Hepatocyte (in vitro differentiated cells): Measurements from ENCODE around the gene PCLAF. TPM values are rescaled to one million over a fixed set of nuclear protein-coding genes. Genes with fewer than 3 reads are reported as not detected.
"Not testable (repeated sequence)": the region's sequence is repeated elsewhere in the genome, so short reads cannot be mapped to it uniquely, and the experiment has no call there.

Experiments
- DNase-seq: peaks from one replicate; pipeline ENCODE4 v3.0.0-alpha.2; 2016; ENCODE audit warnings: low spot score
- H2AFZ ChIP-seq: fragments of 200-600 bp; sonication (generic); 2 replicates; pipeline ENCODE4 v1.6.0; 2016; ENCODE audit warnings: antibody characterized with exemption, mild to moderate bottlenecking
- H3K27ac ChIP-seq: fragments of 200-600 bp; sonication (generic); 2 replicates; pipeline ENCODE4 v1.5.1; 2016; ENCODE audit warnings: mild to moderate bottlenecking
- H3K27me3 ChIP-seq: fragments of 200-600 bp; sonication (generic); 2 replicates; pipeline ENCODE4 v1.6.1; 2016
- H3K36me3 ChIP-seq: fragments of 200-600 bp; sonication (generic); replicated peaks from 2 replicates; pipeline ENCODE4 v1.5.1; 2016; ENCODE audit warnings: low read depth; ENCODE audit not compliant: insufficient read depth
- H3K4me1 ChIP-seq: fragments of 200-600 bp; sonication (generic); 2 replicates; pipeline ENCODE4 v1.5.1; 2016; ENCODE audit warnings: mild to moderate bottlenecking, moderate library complexity; ENCODE audit not compliant: insufficient read depth
- H3K4me2 ChIP-seq: fragments of 200-600 bp; sonication (generic); 2 replicates; pipeline ENCODE4 v1.6.0; 2016
- H3K4me3 ChIP-seq: fragments of 200-600 bp; sonication (generic); 2 replicates; pipeline ENCODE4 v1.5.1; 2016; ENCODE audit warnings: mild to moderate bottlenecking
- H3K79me2 ChIP-seq: fragments of 200-600 bp; sonication (generic); 2 replicates; pipeline ENCODE4 v1.6.0; 2017; ENCODE audit warnings: mild to moderate bottlenecking
- H3K9me2 ChIP-seq: fragments of 200-600 bp; sonication (generic); replicated peaks from 2 replicates; pipeline ENCODE4 v1.6.0; 2017; ENCODE audit warnings: mild to moderate bottlenecking; ENCODE audit not compliant: insufficient read depth
- H3K9me3 ChIP-seq: fragments of 200-600 bp; sonication (generic); 2 replicates; pipeline ENCODE4 v1.5.1; 2016; ENCODE audit warnings: low read depth, mild to moderate bottlenecking
- H4K20me1 ChIP-seq: fragments of 200-600 bp; sonication (generic); 2 replicates; pipeline ENCODE4 v1.6.0; 2016; ENCODE audit warnings: mild to moderate bottlenecking; ENCODE audit not compliant: insufficient read depth, poor library complexity, severe bottlenecking
- CTCF ChIP-seq: fragments of 200-600 bp; sonication (generic); IDR thresholded peaks from 2 replicates; pipeline ENCODE4 v1.5.1; 2016; ENCODE audit warnings: antibody characterized with exemption, mild to moderate bottlenecking; ENCODE audit not compliant: poor library complexity
- EZH2 ChIP-seq: fragments of 200-600 bp; sonication (generic); IDR thresholded peaks from 2 replicates; pipeline ENCODE4 v1.6.1; 2016; ENCODE audit warnings: antibody characterized with exemption, mild to moderate bottlenecking, borderline replicate concordance
- EZH2phosphoT487 ChIP-seq: fragments of 200-600 bp; sonication (generic); IDR thresholded peaks from one replicate; pipeline ENCODE4 v1.6.1; 2018; ENCODE audit warnings: antibody characterized with exemption, mild to moderate bottlenecking, low read depth, moderate library complexity; ENCODE audit not compliant: unreplicated experiment, severe bottlenecking
- WGBS: methylation state at CpG from one replicate; pipeline ENCODE4 v1.1.6; 2016; ENCODE audit warnings: low lambda C conversion rate; ENCODE audit errors: missing lambda C conversion rate; 5-methylcytosine and 5-hydroxymethylcytosine counted together
- polyA plus RNA-seq: library from polyadenylated mRNA; unstranded; fragments of >200 nt; fragmentation: Nextera tagmentation; extraction: Ambion mirVana; gene quantifications from 2 replicates; pipeline ENCODE4 v1.2.1, GENCODE V29; 2016
- total RNA-seq: library from RNA; depleted of rRNA; stranded (reverse); fragments of >200 nt; gene quantifications from 2 replicates; pipeline ENCODE4 v1.2.3, GENCODE V29; 2014

PCLAF gene
- total and polyA plus RNA-seq, 2 experiments from 2014 or later = 21.2 to 25.3 TPM

GRCh38 chr15:64412216-64412615 is 31.0 kb upstream of the PCLAF start:
- Histone ChIP-seq H3K4me3 (no peak overlapping the region), H3K27ac (no peak overlapping the region), H2AFZ (no peak overlapping the region), H3K36me3 (no peaks in the 10 kb centered on the region), H3K4me2 (no peak overlapping the region), H3K9me3 (no peaks in the 10 kb centered on the region), H3K9me2 (no peaks in the 10 kb centered on the region), H3K4me1 (no peaks in the 10 kb centered on the region), H3K27me3 (no peaks in the 10 kb centered on the region), H4K20me1 (no peaks in the 10 kb centered on the region), H3K79me2 (no peaks in the 10 kb centered on the region)
- WGBS = 98% methylated on average over 2 of the region's 2 CpGs
- DNase-seq = no peak
- TF ChIP-seq CTCF (no peak), EZH2 (no peak), EZH2phosphoT487 (no peak)

- Histone ChIP-seq H3K9me2 (no peaks in the 10 kb centered on the region), H3K27ac (no peak overlapping the region), H3K36me3 (no peaks in the 10 kb centered on the region)
Observed at GRCh38 chr15:64400583-64400982, 19.3 kb upstream of the PCLAF start.

DNA sequence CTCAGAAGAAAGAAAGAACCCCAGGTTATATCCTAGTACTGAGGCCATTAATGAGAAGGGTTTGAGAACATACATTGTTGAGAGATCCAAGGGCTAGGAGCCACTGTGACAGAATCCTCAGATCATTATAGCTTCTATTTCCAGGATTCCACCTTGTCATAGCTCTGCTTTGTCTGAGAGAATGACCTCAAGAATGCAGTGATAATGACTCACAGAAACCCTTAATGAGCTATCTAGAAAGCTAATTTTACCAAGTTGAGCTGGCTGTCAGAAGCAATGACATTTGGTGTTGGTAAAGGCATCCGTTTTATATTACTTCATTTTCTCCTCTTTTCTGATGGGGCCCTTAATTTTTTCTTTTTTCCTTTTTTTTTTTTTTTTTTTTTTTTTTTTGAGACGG is 17.3 kb upstream of the PCLAF start:
- TF ChIP-seq EZH2phosphoT487 (no peak), CTCF (no peak), EZH2 (no peak)
- H3K4me2 ChIP-seq = no peak overlapping the region
- no peaks in the 10 kb centered on the region for H3K36me3 ChIP-seq

More at GRCh38 chr15:64400583-64400982, 19.3 kb upstream of the PCLAF start:
- no peak overlapping the region for H3K4me2 ChIP-seq
- H2AFZ ChIP-seq = no peak overlapping the region
- 96% methylated on average over 2 of the region's 2 CpGs for WGBS
- no peaks in the 10 kb centered on the region for H4K20me1 ChIP-seq
- H3K79me2 ChIP-seq = no peaks in the 10 kb centered on the region
- H3K27me3 ChIP-seq = no peaks in the 10 kb centered on the region
- no peak for DNase-seq
- no peaks in the 10 kb centered on the region for H3K9me3 ChIP-seq
- H3K4me1 ChIP-seq = no peaks in the 10 kb centered on the region
- no peak overlapping the region for H3K4me3 ChIP-seq
- TF ChIP-seq EZH2 = no peak
- TF ChIP-seq EZH2phosphoT487 = no peak
- no peak for TF ChIP-seq CTCF

GRCh38 chr15:64396789-64397188 is 15.5 kb upstream of the PCLAF start:
- H4K20me1 ChIP-seq = no peaks in the 10 kb centered on the region
- no peak overlapping the region for H3K27ac ChIP-seq
- no peaks in the 10 kb centered on the region for H3K9me2 ChIP-seq
- H3K4me3 ChIP-seq = no peak overlapping the region
- no peak overlapping the region for H2AFZ ChIP-seq
- DNase-seq = no peak
- H3K79me2 ChIP-seq = no peaks in the 10 kb centered on the region
- no peaks in the 10 kb centered on the region for H3K9me3 ChIP-seq
- no peak overlapping the region for H3K4me2 ChIP-seq
- H3K27me3 ChIP-seq = no peaks in the 10 kb centered on the region
- WGBS = 95% methylated on average over 5 of the region's 5 CpGs
- no peak for TF ChIP-seq CTCF
- TF ChIP-seq EZH2phosphoT487 = no peak
- no peak for TF ChIP-seq EZH2
- H3K4me1 ChIP-seq = no peaks in the 10 kb centered on the region
- no peaks in the 10 kb centered on the region for H3K36me3 ChIP-seq

More for the DNA sequence above, 17.3 kb upstream of the PCLAF start:
- 100% methylated on average over 1 of the region's 2 CpGs for WGBS
- Histone ChIP-seq H3K9me3 (no peaks in the 10 kb centered on the region), H3K9me2 (no peaks in the 10 kb centered on the region), H3K27ac (no peak overlapping the region), H3K4me1 (no peaks in the 10 kb centered on the region), H3K79me2 (no peaks in the 10 kb centered on the region), H2AFZ (no peak overlapping the region), H3K27me3 (no peaks in the 10 kb centered on the region), H4K20me1 (no peaks in the 10 kb centered on the region), H3K4me3 (no peak overlapping the region)
- DNase-seq = no peak

DNA sequence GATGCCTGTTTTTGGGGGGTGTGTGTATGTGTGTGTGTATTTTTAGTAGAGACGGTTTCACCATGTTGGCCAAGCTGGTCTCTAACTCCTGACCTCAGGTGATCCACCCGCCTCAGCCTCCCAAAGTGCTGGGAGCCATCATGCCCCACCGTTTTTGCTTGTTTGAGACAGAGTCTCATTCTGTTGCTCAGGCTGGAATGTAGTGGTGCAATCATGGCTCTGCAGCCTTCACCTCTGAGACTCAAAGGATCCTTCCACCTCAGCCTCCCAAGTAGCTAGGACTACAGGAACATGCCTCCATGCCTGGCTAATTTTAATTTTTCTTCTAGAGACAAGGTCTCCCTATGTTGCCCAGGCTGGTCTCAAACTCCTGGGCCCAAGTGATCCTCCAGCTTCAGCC is 11.2 kb upstream of the PCLAF start:
- H3K4me1 ChIP-seq, H3K36me3 ChIP-seq: not testable (repeated sequence)
- H3K79me2 ChIP-seq = peaks cover 37% of the 10 kb centered on the region

More for the DNA sequence above, 11.2 kb upstream of the PCLAF start:
- H3K27ac ChIP-seq, DNase-seq, H2AFZ ChIP-seq, H3K27me3 ChIP-seq, H3K4me2 ChIP-seq, H3K4me3 ChIP-seq, H3K9me3 ChIP-seq, H3K9me2 ChIP-seq, H4K20me1 ChIP-seq: not testable (repeated sequence)
- 92% methylated on average over 3 of the region's 3 CpGs for WGBS
